Measurements from ENCODE around the gene MEIOB.

DNA sequence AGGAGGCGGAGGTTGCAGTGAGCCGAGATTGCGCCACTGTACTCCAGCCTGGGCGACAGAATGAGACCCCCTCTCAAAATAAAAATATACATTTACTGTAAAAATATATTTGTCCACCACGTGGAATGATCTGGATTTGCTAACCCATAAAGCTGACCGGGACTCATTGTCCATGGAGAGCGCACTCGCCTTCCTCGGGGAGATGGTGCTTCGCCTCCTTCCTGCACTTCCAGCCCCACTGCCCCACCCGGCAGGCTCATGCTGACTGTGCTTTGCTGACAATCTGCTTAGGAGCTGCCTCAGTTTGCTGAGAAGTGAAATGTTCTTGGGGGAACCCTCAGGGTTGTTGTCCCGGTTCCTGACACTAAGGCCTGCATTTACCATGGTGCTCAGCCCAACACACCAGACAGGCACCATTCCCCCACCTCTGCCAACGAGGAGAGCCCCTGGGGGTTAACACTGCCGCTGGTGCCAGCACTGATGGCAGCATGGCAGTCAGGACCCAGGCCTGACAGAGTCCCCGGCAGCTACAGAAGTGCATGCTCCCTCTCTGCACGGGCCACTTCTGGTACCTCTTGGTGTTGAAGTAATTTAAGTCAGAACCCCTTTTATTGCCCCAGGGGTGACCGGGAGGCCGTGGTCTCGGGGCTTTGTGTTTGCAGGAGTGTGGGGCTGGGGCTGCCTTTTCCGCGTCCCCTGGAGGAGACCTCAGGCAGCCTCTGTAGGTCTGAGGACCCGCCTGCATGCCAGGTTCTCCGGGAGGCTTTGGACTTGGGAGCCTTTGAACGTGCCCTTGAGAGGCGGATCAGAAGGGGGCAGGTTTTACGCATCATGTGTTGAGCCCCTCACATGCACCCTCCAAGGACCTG is 86.8 kb downstream of the MEIOB start:
- no peak for TF ChIP-seq POLR2A (IDR thresholded peaks at IDR 0.05; ENCODE audit: low read depth, low read length)
- TF ChIP-seq POLR2AphosphoS5 (IDR thresholded peaks at IDR 0.05; ENCODE audit: low read depth, low read length), result no peak
- TF ChIP-seq SPI1 (IDR thresholded peaks at IDR 0.05; ENCODE audit: low read depth, low read length), result no peak
